GM19395 (cell line): Measurements from ENCODE around the gene VMP1.
"Not testable (repeated sequence)": the region's sequence is repeated elsewhere in the genome, so short reads cannot be mapped to it uniquely, and the experiment has no call there.

Experiments
- ATAC-seq: cut with Tn5 transposase; IDR thresholded peaks from one replicate; pipeline ENCODE4 v1.9.1; 2021; ENCODE audit warnings: mild to moderate bottlenecking, moderate library complexity; ENCODE audit not compliant: unreplicated experiment

VMP1 gene

DNA sequence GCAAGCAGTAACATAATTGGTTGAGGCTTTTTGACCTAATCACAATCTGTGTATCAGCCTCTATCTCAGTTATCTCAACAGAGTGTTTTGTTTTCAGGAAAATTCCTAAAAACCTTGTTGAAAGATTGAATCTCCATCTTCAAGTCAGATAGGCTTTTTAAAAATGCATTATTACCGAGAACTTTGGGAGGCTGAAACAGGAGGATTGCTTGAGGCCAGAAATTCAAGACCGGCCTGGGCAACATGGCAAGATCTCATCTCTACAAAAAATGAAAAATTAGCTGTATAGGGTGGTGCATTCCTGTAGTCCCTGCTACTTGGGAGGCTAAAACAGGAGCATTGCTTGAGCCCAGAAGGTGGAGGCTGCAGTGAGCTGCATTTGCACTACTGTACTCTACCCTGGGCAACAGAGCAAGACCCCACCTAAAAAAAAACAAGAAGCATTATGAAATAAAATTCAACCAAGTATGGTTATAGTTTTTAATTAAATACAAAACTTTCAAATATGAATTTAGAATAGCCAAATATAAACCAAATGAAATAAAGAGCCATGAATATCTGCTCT lies 68.4 kb downstream of the VMP1 start:
- no peak for ATAC-seq

DNA sequence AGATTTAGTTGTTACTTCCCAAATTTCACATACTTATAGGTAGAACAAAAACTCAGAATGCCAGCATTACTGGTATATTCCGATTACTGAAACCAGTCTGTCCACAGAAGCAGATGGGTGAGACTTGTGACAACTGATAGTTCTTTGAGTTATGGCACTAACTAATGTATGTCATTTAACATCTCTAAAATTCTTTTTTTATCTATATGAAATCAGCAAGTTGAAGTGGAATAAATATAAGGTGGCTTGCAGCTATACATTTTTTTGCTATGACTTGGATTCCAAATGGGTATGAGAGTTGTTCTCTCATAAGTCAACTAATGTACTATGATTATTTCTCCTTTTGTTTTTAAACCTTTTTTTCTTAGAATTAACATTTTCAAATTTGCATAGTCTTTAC lies 69.1 kb downstream of the VMP1 start:
- no peak for ATAC-seq

DNA sequence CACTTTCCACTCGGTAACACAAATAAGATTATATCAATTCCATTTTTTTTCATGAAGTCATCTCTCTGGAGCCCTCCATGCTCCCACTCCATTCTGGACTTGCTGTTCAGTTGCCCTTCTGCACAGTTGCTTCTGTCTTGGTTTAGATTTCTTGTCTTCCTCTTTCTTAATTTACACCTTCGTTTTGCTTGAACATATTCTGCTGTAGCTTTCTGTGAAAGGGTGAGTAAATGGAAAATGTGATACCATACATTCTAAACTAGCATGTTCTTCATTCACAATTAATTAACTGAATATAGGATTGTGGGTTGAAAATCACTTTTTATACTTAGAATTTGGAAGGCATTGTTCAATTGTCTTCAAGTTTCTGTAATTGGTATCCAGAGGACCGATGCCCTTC lies 69.6 kb downstream of the VMP1 start:
- ATAC-seq: no peak

DNA sequence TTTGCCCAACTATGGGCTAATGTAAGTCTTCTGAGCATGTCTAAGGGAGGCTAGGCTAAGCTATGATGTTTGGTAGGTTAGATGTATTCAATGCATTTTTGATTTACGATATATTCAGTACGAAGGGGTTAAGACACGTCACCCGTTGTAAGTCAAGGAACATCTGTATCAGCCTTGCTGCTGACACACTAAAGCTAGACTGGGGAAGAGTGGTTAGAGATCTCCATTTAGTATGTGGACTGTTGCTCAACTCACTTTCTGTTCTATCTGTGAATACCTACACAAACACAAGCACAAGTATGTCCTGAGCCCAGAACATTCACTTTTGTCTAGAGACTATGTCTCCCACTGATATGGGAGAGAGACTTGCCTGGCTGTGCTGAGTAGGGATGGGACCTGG lies 71.5 kb downstream of the VMP1 start:
- ATAC-seq: no peak

DNA sequence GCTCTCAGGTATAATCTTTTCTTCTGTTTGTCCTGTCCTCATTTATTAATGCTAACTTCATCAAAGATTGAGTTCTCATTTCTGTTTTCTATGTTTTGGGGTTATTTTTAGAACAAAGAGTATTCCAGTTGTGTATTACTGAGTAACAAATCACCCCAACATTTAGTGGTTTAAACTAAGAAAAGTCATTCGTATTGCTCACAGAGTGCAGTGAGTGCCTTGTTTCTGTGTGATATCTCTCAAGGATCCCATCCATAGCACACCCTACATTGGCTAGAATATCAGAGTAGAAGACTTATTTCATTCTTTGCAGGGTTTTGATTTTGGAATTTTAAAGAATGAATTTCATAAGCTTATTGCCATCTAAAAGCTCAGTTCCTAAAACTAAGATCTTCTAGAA lies 72.1 kb downstream of the VMP1 start:
- no peak for ATAC-seq

DNA sequence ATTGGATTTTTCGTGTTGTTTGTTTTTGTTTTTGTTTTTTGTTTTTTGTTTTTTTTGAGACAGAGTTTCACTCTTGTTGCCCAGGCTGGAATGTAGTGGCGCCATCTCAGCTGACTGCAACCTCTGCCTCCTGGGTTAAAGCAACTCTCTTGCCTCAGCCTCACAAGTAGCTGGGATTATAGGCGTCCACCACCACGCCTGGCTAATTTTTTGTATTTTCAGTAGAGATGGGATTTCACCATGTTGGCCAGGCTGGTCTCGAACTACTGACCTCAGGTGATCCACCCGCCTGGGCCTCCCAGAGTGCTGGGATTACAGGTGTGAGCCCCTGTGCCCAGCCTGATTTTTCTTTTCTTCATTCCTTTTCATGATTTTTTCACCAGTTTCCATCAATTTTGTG lies 73.1 kb downstream of the VMP1 start:
- not testable (repeated sequence) for ATAC-seq

DNA sequence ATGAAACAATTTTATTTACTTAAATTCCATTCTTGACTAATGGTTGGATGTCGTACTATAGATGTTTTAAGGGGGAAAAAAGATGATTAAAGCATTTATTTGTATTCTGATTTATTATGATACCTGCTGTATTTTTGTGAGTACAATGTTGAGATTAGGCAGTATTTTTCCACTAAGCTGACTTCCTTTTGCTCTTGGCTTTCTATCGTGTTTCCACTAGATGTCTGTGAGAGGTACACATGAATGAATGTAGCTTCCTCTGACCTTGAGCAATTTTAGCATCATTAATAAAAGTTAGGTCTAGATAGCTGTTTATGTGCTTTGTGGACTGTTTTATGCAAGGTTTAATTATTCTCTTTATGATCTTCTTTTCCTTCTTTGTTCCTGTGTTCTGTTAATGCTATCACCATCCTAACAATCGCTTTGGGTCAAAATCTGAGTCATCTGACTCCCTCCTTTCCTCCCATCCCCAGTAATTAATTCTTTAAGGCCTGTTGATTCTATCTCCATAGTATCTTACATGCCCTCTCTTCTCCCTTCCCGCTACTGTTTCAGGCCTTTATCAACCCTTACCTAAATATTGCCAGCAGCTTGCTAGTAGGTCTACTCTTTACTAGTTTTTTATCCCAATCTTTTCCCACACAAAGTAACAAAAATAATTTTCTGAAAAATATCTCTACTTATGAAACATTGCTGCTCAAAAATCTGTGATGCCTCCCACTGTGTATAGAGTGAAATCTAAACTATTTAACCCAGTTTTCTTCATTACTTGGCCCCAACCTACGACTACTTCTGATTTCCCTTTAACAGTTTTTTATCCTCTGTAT lies 76.0 kb downstream of the VMP1 start:
- ATAC-seq: no peak

DNA sequence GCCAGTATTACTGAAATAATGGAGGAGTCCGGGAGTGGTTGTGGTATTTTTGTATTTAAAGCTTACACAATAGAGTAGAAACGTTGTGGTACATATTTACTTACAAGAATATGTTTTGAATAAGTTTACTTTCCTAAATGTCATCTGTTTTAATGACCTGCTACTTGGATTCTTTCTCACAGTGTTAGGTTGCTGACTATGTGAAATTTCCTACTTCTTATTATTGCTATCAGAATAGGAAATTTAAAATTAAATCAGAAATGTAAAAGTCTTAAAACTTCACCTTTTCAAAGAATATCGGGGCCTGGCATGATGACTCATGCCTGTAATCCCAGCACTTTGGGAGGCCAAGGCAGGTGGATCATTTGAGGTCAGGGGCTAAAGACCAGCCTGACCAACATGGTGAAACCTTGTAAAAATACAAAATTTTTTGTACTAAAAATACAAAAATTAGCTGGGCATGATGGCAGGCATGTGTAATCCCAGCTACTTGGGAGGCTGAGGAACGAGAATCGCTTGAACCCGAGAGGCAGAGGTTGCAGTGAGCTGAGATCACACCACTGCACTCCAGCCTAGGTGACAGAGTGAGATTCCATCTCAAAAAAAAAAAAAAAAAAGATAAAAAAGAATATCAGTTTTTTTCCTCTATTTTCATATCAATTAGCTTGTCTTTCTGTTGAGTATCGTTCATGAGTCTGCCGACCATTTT lies 77.8 kb downstream of the VMP1 start:
- ATAC-seq: no peak

DNA sequence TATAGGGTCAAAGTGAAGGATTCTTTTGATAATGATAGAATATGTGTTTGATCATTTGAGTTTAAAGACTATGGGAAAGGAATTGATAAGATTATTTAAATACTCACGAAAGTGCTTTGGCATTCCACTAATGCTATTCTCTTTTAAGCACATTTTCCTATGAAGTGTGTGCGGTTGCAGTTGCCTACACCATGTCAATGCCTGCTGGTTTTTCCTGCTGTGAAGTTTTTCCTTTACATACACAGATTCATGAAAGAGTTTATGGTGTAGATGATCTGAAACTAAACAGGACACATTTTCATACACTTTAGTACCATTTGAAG lies 78.7 kb downstream of the VMP1 start:
- no peak for ATAC-seq

DNA sequence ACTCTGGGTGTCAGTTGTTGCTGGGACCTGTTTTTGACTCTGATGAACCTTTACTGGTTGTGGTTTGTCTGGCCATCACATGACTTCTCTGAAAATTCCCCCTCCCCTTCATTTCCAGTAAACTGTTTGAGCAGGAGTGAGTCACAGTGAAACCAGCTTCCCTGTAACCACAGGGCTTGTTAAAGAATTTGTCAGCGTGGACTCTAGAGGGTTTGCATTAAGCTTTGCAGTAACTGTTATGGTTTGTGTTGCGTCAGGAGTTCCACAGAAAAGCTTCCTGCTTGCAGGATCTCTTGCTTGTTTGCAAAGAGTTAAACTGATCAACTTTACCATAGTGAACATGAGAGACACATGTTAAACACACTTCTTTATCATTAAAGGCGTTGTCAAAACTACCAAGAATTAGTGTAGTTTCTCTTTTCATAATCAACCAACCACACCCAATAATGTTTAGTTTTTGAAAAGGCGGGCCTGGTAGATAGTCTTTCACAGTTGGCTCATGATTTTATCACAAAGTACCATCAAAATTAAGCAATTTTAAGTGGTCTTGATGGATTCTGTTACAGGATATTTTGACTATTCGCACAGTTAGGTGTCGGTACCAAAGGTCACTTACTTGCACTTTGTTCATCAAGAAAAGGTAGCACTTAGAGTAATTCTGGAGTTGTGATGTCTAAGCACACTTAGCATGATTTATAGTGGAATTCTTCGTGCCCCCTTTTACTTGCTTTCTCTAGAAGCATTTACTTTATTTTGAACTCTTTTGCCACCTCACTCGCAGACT lies 79.3 kb downstream of the VMP1 start:
- ATAC-seq: peak; percentile 88

DNA sequence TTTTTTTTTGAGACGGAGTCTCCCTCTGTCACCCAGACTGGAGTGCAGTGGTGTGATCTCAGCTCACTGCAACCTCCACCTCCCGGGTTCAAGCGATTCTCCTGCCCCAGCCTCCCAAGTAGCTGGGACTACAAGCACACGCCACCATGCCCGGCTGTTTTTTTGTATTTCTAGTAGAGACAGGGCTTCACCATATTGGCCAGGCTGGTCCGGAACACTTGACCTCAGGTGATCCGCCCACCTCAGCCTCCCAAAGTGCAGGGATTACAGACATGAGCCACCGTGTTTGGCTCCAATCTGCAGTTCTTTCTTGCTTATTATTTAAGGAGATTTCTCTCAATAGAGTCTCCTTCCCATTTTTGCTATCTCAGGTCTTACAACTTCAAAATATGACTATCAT lies 82.4 kb downstream of the VMP1 start:
- not testable (repeated sequence) for ATAC-seq

DNA sequence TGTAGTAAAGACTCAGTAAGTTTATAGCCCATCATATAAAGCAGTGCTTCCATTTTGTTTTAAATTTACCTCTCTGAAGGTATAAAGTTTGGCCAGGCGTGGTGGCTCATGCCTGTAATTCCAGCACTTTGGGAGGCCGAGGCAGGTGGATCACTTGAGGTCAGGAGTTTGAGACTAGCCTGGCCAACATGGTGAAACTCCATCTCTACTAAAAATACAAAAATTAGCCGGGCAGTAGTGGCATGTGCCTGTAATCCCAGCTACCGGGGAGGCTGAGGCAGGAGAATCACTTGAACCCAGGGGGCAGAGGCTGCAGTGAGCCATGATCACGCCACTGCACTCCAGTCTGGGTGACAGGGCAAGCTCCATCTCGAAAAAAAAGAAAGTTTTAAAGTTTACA lies 83.0 kb downstream of the VMP1 start:
- not testable (repeated sequence) for ATAC-seq

DNA sequence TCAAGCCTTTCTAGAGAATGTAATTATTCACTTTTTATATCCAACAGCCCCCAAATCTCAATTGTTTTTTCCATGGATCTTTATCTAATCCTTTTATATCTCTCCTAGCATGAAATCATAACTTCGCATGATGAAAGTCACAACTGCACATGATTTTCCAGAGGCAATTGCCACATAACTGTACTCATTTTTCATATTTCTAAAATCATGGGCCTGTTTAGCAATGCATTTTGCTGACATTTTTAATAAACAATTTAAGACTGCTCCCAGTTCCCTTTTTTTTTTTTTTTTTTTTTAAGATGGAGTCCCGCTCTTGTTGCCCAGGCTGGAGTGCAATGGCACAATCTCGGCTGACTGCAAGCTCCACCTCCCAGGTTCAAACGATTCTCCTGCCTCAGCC lies 83.5 kb downstream of the VMP1 start:
- no peak for ATAC-seq

DNA sequence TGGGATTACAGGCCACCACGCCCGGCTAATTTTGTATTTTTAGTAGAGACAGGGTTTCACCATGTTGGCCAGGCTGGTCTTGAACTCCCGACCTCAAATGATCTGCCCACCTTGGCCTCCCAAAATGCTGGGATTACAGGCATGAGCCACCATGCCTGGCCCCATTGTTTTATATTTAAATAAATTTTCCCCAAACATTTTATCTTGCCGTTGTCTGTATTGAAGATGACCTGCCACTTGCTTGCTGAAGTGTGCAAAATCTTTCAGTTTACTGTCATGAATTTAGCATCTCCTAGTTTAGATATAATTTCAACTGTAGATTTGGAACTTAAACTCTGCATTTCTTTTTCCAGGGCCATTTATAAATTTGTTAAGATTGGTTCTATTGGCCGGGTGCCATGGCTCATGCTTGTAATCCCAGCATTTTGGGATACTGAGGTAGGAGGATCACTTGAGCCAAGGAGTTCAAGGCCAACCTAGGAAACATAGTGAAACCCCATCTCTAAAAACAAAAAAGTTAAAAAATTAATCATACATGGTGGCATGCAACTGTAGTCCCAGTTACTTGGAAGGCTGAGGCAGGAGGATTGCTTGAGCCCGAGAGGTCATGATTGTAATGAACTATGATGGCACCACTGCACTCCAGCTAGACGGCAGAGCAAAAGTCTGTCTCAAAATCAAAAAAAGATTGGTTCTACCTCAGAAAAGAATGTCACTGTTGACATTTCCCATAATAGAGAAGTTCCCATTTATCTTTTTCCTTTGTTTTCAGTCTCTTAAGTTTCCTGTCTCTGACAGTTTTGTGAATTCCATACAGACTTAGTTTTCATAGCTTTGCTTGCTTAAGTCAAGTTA lies 84.4 kb downstream of the VMP1 start:
- no peak for ATAC-seq

DNA sequence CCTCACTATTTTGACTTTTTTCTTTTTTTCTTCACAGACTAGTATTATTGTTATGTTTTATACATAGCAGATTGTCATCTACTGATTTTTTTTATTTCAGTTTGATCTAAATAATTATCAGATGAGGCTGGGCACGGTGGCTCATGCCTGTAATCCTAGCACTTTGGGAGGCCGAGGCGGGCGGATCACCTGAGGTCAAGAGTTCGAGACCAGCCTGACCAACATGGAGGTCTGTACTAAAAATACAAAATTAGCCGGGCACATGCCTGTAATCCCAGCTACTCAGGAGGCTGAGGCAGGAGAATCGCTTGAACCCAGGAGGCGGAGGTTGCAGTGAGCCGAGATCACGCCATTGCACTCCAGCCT lies 85.0 kb downstream of the VMP1 start:
- ATAC-seq: not testable (repeated sequence)

DNA sequence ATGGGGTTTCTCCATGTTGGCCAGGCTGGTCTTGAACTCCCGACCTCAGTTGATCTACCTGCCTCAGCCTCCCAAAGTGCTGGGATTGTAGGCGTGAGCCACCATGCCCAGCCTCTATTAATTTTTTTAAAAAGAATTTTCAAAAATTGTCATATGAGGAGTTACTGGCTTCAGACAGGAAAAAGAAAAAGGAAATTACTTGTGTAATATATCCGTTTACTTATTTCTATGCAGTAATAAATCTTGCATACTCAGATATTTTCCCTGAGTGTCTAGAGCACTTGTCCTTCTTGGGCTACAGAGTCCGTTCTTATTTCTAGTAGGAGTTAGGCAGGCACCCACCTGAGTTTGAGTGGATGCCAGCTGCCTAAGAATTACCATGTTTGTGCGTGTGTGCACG lies 85.8 kb downstream of the VMP1 start:
- no peak for ATAC-seq

DNA sequence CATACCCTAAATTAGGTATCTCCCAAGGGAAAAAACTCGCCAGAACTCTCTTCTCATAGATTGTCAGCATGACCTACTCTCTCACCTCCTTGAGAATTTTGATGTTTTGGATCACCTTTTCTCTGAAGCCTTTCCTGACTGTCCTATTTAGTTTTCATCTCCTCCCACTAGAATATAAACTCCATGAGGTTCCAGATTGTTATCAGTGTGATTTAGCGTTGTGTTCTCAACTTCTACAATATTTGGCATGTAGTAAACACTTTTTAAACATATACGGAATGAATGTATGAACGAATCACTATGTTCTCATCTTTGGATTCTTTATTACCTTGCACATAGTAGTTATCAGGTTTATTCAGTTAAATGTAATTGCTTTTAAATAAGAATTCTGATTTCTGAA lies 88.7 kb downstream of the VMP1 start:
- ATAC-seq: no peak

DNA sequence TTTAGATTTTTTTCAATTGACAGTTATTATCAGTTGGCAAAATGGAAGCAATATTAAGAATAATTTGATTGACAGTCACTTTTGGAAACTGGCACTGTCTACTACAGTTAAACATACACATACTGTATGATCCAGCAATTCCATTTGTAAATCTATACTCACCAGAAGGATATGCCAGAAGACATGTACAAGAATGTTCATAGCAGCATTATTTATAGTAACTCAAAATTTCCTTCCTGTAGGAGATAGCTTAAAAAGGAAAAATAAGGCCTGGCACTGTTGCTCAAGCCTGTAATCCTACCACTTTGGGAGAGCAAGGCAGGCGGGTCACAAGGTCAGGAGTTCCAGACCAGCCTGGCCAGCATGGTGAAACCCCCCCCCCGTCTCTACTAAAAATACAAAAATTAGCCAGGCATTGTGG lies 89.3 kb downstream of the VMP1 start:
- ATAC-seq: no peak

DNA sequence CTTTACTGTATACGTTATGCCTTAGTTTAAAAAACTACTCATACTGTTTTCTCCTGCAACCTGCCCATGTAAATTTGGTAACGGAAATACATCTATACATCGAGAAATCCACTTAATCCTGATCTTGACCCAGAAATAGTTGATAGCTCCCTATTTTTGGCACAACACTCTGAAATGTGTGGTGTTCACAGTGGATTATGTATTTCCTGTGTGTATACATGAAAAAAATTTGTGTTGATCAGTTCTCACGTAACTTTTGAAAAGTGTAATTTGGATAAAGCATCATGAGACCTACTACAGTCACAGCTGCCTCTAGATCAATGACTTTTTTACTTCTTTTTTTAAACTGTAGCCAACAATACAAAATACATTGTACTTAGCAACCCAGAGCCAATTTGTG lies 90.7 kb downstream of the VMP1 start:
- no peak for ATAC-seq

DNA sequence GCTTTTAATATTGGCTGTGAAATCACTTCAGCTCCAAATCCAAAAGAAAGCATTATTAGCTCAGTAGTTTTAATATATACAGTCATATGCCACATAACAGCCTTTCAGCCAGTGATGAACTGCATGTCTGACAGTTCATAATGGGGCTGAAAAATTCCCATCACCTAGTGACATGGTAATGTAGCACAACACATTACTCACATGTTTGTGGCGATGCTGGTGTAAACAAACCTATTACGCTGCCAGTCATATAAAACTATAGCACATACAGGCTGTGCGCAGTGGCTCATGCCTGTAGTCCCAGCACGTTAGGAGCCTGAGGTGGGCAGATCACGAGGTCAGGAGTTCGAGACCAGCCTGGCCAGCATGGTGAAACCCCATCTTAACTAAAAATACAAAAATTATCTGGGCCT lies 93.1 kb downstream of the VMP1 start:
- ATAC-seq: no peak

DNA sequence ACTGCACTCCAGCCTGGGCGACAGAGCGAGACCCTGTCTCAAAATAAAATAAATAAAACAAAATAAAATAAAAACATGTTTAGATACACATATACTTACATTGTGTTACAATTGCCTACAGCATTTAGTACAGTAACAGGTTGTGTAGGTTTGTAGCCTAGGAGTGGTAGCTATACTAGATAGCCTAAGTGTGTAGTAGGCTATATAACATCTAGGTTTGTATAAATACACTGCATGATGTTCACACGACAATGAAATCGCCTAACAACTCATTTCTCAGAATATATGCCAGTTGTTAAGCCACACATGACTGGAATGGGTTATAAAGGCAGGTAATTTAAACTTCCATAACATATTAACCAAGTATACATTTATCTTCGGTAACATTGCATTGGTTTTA lies 94.7 kb downstream of the VMP1 start:
- no peak for ATAC-seq
